Liver (tissue), 9 donors: ENCODE measurements around the gene FAAH. TPM values are rescaled to one million over a fixed set of nuclear protein-coding genes. Genes with fewer than 3 reads are reported as not detected.

Source experiments
- DNase-seq: peaks from one replicate; pipeline ENCODE4 v3.0.0-alpha.2; 2017; ENCODE audit warnings: low spot score
- H3K27ac ChIP-seq, 2 donors: one replicate each; pipeline ENCODE4 v1.7.0; 2013; ENCODE audit warnings: inconsistent platforms in 2 of 2, low read length in 2 of 2, control low read depth in 1 of 2, low read depth in 1 of 2, mild to moderate bottlenecking in 1 of 2
- H3K27me3 ChIP-seq, 4 donors: one replicate each; pipeline versions ENCODE4 v1.6.1 to v1.7.0; 2013; ENCODE audit warnings: low read length in 3 of 4, inconsistent platforms in 1 of 4, mild to moderate bottlenecking in 1 of 4, moderate library complexity in 1 of 4; ENCODE audit not compliant: control insufficient read depth in 4 of 4, insufficient read depth in 4 of 4
- H3K36me3 ChIP-seq, 4 donors: one replicate each; pipeline versions ENCODE4 v1.6.1 to v1.7.0; 2013; ENCODE audit warnings: low read length in 3 of 4, mild to moderate bottlenecking in 3 of 4, low read depth in 1 of 4, moderate library complexity in 1 of 4; ENCODE audit not compliant: control insufficient read depth in 4 of 4, insufficient read depth in 3 of 4
- H3K4me1 ChIP-seq, 4 donors: one replicate each; pipeline versions ENCODE4 v1.6.1 to v1.7.0; 2013; ENCODE audit warnings: low read length in 3 of 4, mild to moderate bottlenecking in 3 of 4, moderate library complexity in 1 of 4; ENCODE audit not compliant: control insufficient read depth in 4 of 4, insufficient read depth in 4 of 4
- H3K4me3 ChIP-seq, 3 donors: one replicate each; pipeline versions ENCODE4 v1.6.1 to v1.7.0; 2013; ENCODE audit warnings: low read length in 3 of 3, control low read depth in 1 of 3, low read depth in 1 of 3, mild to moderate bottlenecking in 1 of 3
- H3K9ac ChIP-seq, 2 donors: one replicate each; pipeline ENCODE4 v1.7.0; 2013; ENCODE audit warnings: low read length in 2 of 2, mild to moderate bottlenecking in 2 of 2, moderate library complexity in 2 of 2, control low read depth in 1 of 2, low read depth in 1 of 2
- H3K9me3 ChIP-seq, 4 donors: one replicate each; pipeline versions ENCODE4 v1.6.1 to v1.7.0; 2013; ENCODE audit warnings: low read length in 3 of 4; ENCODE audit not compliant: control insufficient read depth in 4 of 4
- EGR1 ChIP-seq, 2 donors: IDR thresholded peaks; 2 replicates each; pipeline ENCODE4 v1.6.1; 2016 to 2018; ENCODE audit warnings: antibody characterized with exemption in 2 of 2, low read depth in 2 of 2
- FOXA1 ChIP-seq: IDR thresholded peaks from 2 replicates; pipeline ENCODE4 v1.6.1; 2016; ENCODE audit warnings: antibody characterized with exemption
- FOXA2 ChIP-seq: IDR thresholded peaks from 2 replicates; pipeline ENCODE4 v1.6.1; 2016; ENCODE audit warnings: antibody characterized with exemption
- GABPA ChIP-seq, 2 donors: IDR thresholded peaks in 1 of 2; conservative IDR thresholded peaks in 1 of 2; 2 replicates each; pipeline ENCODE4 v1.6.1; 2016; ENCODE audit warnings: antibody characterized with exemption in 2 of 2, mild to moderate bottlenecking in 1 of 2, moderate library complexity in 1 of 2
- HNF4A ChIP-seq, 2 donors: conservative IDR thresholded peaks; 2 replicates each; pipeline ENCODE4 v1.6.1; 2016; ENCODE audit warnings: antibody characterized with exemption in 2 of 2, mild to moderate bottlenecking in 2 of 2
- HNF4G ChIP-seq: IDR thresholded peaks from 2 replicates; pipeline ENCODE4 v1.6.1; 2016; ENCODE audit warnings: antibody characterized with exemption
- JUND ChIP-seq, 2 donors: IDR thresholded peaks; 2 replicates each; pipeline ENCODE4 v1.6.1; 2016; ENCODE audit warnings: antibody characterized with exemption in 2 of 2
- MAX ChIP-seq: IDR thresholded peaks from 2 replicates; pipeline ENCODE4 v1.6.1; 2016; ENCODE audit warnings: antibody characterized with exemption
- NR2F2 ChIP-seq: IDR thresholded peaks from 2 replicates; pipeline ENCODE4 v1.6.1; 2016; ENCODE audit warnings: antibody characterized with exemption
- RAD21 ChIP-seq, 2 donors: IDR thresholded peaks; 2 replicates each; pipeline ENCODE4 v1.6.1; 2016; ENCODE audit warnings: antibody characterized with exemption in 2 of 2, mild to moderate bottlenecking in 2 of 2
- RXRA ChIP-seq, 2 donors: IDR thresholded peaks; 2 replicates each; pipeline ENCODE4 v1.6.1; 2017 to 2018; ENCODE audit warnings: antibody characterized with exemption in 2 of 2, mild to moderate bottlenecking in 1 of 2
- SP1 ChIP-seq: IDR thresholded peaks from 2 replicates; pipeline ENCODE4 v1.6.1; 2018; ENCODE audit warnings: antibody characterized with exemption, mild to moderate bottlenecking
- TAF1 ChIP-seq: conservative IDR thresholded peaks from 2 replicates; pipeline ENCODE4 v1.6.1; 2016; ENCODE audit warnings: antibody characterized with exemption, mild to moderate bottlenecking
- YY1 ChIP-seq: IDR thresholded peaks from 2 replicates; pipeline ENCODE4 v1.6.1; 2016; ENCODE audit warnings: antibody characterized with exemption, mild to moderate bottlenecking
- ZBTB33 ChIP-seq: IDR thresholded peaks from 2 replicates; pipeline ENCODE4 v1.6.1; 2016; ENCODE audit warnings: antibody characterized with exemption
- WGBS: extraction: QIAGEN DNeasy Blood & Tissue Kit; methylation state at CpG from one replicate; pipeline ENCODE4 v1.1.7; 2013; 5-methylcytosine and 5-hydroxymethylcytosine counted together
- polyA plus RNA-seq, 2 donors: library from polyadenylated mRNA; stranded (reverse) in 1 of 2; unstranded in 1 of 2; fragments of 200-250 nt in 1 of 2; fragments of >200 nt in 1 of 2; fragmentation: Nextera tagmentation in 1 of 2; extraction: Ambion mirVana in 1 of 2; gene quantifications; one replicate each; pipeline versions ENCODE4 v1.2.1 to v1.2.3, GENCODE V29; 2013 to 2015
- total RNA-seq, 2 donors: library from RNA; depleted of rRNA; stranded (reverse); fragments of >200 nt; gene quantifications; one replicate each; pipeline ENCODE4 v1.2.3, GENCODE V29; 2014
- TF ChIP-seq, protein P1 (sequence below): fragments of 150-350 bp; IDR thresholded peaks from 2 replicates; pipeline ENCODE4 v1.5.1; 2017; ENCODE audit warnings: improper control_type of control experiment, low read depth, low read length; ENCODE audit not compliant: missing input control
- TF ChIP-seq, protein P2 (sequence below): IDR thresholded peaks from 2 replicates; pipeline ENCODE4 v1.6.1; 2016; ENCODE audit warnings: antibody characterized with exemption
- TF ChIP-seq, protein P3 (sequence below): IDR thresholded peaks from 2 replicates; pipeline ENCODE4 v1.6.1; 2016; ENCODE audit warnings: antibody characterized with exemption, mild to moderate bottlenecking
- donor health status: healthy.
- donor health status: healthy.
- donor health status: healthy.
- donor health status: healthy.
- donor health status: healthy.

Gene FAAH
- total and polyA plus RNA-seq, 4 donors = 4.3 to 41.5 (median 22.1) TPM

DNA sequence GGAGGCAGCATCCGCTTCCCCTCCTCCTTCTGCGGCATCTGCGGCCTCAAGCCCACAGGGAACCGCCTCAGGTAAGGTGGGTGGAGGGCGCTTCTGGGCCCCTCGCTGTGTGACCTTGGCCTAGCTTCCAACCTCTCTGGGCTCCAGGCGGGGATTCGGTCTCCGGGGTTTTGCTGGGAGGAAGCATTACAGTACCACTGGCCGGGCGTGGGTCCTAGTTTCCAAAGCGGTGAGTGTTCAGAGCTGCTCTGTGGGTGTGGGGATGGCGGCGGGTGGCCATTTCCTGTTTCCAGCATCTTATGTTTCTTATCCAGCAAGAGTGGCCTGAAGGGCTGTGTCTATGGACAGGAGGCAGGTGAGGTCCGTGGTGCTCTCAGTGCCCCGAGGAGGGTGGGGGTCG lies 11.6 kb downstream of the FAAH start:
- TF ChIP-seq FOXA1 (no peak), FOXA2 (no peak), HNF4A (conservative IDR thresholded peaks at IDR 0.05) (no peak), YY1 (no peak), TAF1 (no peak), ZBTB33 (no peak), RAD21 (IDR thresholded peaks at IDR 0.05) (no peak), SP1 (no peak), HNF4G (no peak), JUND (IDR thresholded peaks at IDR 0.05) (no peak), GABPA (IDR thresholded peaks at IDR 0.05 in 1 of 2, conservative IDR thresholded peaks at IDR 0.05 in 1 of 2) (no peak), MAX (no peak), NR2F2 (no peak)
- TF ChIP-seq, protein P1, sequence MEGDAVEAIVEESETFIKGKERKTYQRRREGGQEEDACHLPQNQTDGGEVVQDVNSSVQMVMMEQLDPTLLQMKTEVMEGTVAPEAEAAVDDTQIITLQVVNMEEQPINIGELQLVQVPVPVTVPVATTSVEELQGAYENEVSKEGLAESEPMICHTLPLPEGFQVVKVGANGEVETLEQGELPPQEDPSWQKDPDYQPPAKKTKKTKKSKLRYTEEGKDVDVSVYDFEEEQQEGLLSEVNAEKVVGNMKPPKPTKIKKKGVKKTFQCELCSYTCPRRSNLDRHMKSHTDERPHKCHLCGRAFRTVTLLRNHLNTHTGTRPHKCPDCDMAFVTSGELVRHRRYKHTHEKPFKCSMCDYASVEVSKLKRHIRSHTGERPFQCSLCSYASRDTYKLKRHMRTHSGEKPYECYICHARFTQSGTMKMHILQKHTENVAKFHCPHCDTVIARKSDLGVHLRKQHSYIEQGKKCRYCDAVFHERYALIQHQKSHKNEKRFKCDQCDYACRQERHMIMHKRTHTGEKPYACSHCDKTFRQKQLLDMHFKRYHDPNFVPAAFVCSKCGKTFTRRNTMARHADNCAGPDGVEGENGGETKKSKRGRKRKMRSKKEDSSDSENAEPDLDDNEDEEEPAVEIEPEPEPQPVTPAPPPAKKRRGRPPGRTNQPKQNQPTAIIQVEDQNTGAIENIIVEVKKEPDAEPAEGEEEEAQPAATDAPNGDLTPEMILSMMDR = no peak
- DNase-seq = no peak
- peaks cover 0 to 19% (median 4%) of the 10 kb centered on the region in 4 donors for H3K36me3 ChIP-seq

DNA sequence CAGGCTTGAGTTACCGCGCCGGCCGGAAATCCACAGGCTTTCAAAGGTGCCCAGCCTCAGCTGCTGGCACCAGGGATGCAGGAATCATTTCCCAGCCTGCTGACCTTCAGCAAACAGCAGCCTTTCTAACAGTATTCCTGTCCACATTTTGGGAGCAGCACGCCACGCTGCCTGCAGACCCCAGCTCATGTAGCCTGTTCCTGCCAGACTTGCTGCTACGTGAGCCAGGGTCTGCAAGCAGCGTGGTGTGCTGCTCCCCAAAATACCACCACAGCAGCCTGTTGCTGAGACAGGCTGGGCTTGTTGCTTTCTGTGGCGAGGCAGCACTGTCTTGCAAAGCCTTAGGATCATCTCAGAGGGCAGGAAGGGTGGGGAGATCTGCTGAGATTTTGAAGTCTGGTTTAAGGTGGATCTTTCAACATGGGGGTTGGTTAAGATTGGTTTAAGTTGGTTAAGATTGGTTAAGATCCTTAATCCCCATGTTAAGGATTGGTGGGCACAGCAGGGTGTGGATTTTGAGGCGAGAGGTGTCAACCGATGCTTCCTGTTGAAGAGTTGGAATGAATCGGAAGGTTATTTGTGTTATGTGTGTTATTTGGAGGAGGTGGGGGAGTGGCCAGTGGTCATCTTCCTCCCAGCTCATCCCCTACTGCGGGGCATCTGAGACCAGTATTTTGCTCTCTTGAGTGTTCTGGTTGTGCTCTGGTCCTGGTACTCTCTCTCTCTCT lies 12.9 kb downstream of the FAAH start:
- H3K27me3 ChIP-seq = no peaks in the 10 kb centered on the region
- H3K4me3 ChIP-seq = no peak overlapping the region
- H3K9me3 ChIP-seq = no peaks in the 10 kb centered on the region
- no peak overlapping the region for H3K27ac ChIP-seq
- no peak for DNase-seq
- peaks cover 0 to 26% (median 9%) of the 10 kb centered on the region in 4 donors for H3K36me3 ChIP-seq
- peaks cover 0 to 7% (median 3%) of the 10 kb centered on the region in 4 donors for H3K4me1 ChIP-seq
- WGBS = 84% methylated on average over 13 of the region's 13 CpGs
- H3K9ac ChIP-seq = no peak overlapping the region
- TF ChIP-seq TAF1 = no peak
- TF ChIP-seq MAX = no peak
- TF ChIP-seq FOXA2 = no peak
- no peak for TF ChIP-seq JUND (IDR thresholded peaks at IDR 0.05)
- TF ChIP-seq EGR1 (IDR thresholded peaks at IDR 0.05; ENCODE audit: low read depth in 2 of 2) = no peak
- no peak for TF ChIP-seq RAD21 (IDR thresholded peaks at IDR 0.05)
- TF ChIP-seq, protein P1 = no peak
- no peak for TF ChIP-seq ZBTB33
- TF ChIP-seq HNF4G = no peak
- TF ChIP-seq YY1 = no peak
- TF ChIP-seq, protein P2, sequence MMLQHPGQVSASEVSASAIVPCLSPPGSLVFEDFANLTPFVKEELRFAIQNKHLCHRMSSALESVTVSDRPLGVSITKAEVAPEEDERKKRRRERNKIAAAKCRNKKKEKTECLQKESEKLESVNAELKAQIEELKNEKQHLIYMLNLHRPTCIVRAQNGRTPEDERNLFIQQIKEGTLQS = no peak
- TF ChIP-seq SP1 = no peak
- TF ChIP-seq GABPA (IDR thresholded peaks at IDR 0.05 in 1 of 2, conservative IDR thresholded peaks at IDR 0.05 in 1 of 2) = no peak
- TF ChIP-seq, protein P3, sequence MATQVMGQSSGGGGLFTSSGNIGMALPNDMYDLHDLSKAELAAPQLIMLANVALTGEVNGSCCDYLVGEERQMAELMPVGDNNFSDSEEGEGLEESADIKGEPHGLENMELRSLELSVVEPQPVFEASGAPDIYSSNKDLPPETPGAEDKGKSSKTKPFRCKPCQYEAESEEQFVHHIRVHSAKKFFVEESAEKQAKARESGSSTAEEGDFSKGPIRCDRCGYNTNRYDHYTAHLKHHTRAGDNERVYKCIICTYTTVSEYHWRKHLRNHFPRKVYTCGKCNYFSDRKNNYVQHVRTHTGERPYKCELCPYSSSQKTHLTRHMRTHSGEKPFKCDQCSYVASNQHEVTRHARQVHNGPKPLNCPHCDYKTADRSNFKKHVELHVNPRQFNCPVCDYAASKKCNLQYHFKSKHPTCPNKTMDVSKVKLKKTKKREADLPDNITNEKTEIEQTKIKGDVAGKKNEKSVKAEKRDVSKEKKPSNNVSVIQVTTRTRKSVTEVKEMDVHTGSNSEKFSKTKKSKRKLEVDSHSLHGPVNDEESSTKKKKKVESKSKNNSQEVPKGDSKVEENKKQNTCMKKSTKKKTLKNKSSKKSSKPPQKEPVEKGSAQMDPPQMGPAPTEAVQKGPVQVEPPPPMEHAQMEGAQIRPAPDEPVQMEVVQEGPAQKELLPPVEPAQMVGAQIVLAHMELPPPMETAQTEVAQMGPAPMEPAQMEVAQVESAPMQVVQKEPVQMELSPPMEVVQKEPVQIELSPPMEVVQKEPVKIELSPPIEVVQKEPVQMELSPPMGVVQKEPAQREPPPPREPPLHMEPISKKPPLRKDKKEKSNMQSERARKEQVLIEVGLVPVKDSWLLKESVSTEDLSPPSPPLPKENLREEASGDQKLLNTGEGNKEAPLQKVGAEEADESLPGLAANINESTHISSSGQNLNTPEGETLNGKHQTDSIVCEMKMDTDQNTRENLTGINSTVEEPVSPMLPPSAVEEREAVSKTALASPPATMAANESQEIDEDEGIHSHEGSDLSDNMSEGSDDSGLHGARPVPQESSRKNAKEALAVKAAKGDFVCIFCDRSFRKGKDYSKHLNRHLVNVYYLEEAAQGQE = no peak
- no peak for TF ChIP-seq RXRA (IDR thresholded peaks at IDR 0.05)

More for the DNA sequence above, 11.6 kb downstream of the FAAH start:
- 91% methylated on average over 17 of the region's 17 CpGs for WGBS
- Histone ChIP-seq H3K4me3 (no peak overlapping the region), H3K9ac (no peak overlapping the region), H3K27ac (no peak overlapping the region), H3K27me3 (no peaks in the 10 kb centered on the region), H3K4me1 (peaks cover 3 to 16% (median 13%) of the 10 kb centered on the region in 4 donors), H3K9me3 (no peaks in the 10 kb centered on the region)
